ENCODE results near the gene DNAL1. TPM values are rescaled to one million over a fixed set of nuclear protein-coding genes. Genes with fewer than 3 reads are reported as not detected.

The DNAL1 gene
- total RNA-seq, 1 donor from 2014 or later, result 5.0 TPM

DNA sequence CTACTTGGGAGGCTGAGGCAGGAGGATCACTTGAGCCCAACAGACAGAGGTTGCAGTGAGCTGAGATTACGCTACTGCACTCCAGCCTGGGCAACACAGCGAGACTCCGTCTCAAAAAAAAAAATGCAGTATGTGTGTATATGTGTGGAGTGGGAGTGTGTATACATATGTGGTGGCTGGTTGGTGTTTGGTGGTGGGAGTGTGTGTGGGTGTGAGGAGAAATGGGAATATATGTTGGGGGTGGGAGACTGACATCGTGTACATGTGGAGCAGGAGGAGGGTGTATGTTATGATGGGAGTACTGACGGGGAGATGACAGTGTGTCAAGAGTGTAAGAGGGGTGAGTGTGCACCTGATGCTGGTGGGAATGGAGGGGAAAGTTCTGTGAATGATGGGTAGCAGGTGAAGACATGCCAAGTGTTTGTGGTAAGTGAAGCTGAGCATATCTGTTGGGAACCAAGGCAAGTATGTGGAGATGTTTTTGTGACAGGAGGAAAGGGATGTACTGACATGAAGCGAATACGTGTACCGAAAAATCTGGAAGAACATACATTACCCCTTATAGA lies 65.2 kb downstream of the DNAL1 start:
- DNase-seq, result no peak

DNA sequence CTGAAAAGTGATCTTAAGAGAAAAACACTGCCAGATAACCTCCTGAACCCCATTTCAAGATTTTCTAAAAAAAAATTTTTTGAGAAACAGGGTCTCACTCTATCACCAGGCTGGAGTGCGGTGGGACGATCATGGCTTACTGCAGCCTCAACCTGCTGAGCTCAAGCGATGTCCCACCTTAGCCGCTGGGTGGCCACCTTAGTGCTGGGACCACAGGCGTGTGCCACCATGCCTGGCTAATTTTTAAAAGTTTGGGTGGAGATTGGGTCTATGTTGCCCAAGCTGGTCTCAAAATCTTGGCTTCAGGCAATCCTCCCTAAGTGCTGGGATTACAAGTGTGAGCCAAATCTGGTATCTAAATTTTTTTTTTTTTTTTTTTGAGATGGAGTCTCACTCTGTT lies 66.0 kb downstream of the DNAL1 start:
- no peak for DNase-seq

DNA sequence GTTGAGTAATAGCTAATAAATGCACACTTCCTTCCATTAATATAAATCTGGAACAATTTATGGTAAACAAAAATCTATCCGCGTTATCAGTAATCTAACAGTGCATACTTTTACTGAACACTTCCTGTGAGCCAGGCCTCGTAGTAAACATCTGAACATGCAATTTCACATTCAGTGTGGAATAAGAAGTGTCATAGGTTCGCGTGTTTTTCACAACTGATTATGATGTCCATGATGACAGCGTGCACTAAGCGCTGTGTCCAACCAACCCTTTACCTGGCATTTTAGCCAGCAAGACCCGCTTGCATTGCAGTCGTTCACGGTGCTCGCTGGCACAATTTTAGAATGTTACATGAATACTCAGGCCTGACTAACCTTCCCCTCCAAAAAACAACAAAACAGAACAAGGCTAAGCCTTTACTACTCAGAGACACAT lies 67.3 kb downstream of the DNAL1 start:
- peak; percentile 28 for DNase-seq

DNA sequence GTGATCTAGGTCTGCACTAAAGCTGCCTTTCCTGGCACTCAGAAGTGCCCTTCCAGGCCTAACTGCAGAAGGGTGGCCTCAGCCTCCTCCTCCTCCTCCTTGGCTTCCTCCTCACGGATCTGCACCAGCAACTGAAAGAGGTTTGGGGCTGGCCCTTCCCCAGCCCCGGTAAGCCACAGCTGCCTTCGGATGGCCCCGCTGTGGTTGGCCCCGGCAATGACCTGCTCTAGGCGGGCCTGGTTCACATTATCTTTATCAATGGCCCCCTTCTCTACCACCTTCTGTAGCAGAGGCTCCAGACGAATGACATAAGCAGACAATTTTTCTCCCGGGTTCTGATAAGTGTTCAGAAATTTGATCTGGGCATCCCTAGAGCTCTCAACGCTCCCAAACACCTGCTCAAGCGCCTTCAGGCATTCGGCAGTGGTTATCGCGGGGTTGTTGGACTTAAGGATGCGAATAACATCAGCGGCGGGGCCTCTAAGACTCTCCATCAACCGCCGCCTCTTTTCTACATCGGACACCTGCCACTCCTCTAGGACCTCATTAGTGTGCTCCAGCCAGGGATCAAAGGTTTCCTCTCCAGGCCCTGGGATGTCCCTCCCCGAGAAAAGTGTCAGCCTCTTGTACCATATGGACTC lies 67.9 kb downstream of the DNAL1 start:
- no peak for DNase-seq

DNA sequence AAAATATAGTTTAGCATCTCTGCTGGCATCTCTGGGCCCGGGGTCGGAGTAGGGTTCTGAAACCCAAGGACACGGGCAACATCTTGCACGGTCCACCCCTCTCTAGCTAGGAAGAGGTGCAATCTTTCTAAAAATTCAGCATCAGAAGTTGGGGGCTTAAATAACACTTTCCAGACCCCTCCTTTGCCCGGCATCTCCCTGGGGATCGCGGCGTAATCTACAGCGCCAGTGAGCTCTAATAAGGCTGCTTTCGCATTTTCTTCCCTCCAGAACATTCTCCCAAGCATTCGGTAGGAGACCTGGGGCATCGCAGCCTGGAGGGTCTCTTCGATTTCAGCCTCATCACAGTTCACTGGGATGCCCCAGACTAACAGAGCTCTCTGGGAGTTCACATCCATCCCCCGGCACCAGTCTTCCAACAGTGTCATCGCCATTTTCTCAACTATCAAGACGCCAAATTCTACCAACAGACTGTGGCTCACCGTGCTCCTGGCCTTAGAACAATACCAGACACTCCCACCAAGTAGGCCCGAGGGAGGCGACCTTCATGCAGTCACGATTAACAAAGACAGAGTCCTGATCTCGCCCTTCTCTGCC lies 68.5 kb downstream of the DNAL1 start:
- DNase-seq, result no peak

DNA sequence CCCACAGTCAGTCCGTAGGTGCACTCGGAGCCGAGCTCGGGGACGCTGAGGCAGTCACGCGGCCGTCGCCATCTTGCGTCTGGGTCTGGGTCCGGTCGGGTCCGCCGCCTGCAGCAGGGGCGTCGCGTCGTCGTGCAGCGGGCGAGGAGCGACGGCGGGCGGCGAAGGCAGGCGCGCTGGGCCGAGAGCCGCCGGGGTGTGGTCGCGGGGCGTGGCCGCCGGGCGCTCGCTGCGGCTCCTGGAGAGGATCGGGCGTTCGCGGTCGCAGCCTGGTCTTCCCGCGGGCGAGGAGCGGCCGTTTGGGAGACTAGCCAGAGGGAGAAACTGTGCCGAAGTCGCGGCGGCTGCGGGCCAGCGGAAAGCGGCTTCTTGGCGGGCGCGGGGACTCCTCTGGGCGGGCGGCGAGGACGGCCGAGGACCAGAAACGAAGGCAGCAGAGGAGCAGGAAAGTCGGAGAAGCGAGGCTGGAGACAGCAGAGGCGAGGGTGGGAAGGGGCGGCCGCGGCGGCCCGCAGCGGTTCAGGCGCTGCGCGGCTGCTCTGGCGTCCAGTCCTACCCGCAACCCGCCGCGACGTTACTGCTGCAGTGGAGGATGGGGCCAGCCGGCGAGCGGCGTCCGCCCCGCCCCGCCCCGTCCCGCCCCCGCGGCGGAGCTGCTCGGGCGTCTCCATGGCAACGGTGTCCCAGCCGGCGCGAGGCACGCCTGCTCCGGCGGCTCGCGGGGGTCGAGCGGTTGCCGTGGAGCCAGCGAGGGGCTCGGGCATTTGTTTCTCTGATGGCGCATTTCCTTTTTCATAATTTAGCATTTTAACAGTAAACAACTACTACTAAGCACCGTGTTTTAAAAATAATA lies 69.2 kb downstream of the DNAL1 start, which contains the start of gene PNMA1:
Gene PNMA1 (minus strand): TSS at position 582 of the 853 bp plus-strand sequence. CDS start 745 bp downstream, outside the sequence.
- peak; percentile 79 for DNase-seq

DNA sequence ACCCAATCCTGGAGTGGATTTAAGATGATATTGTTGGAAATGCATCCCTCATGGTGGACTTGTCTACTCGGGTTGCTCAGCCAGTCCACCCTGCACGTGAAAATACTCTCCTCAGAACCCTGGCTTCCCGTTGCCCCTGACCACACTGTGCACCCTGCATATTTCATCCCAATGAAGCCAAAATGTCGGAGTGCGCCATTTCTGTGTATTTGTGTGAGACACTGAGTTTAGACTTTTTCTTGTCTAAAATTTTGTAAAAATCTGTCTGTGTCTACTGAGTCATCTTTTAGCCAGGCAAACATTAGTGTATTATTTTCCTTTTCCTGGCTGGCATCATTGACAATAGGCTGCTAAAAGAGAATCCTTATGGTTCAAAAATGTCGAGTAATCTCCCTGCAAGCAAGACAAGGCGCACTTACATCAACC lies 69.9 kb downstream of the DNAL1 start:
- DNase-seq, result peak; percentile 52

DNA sequence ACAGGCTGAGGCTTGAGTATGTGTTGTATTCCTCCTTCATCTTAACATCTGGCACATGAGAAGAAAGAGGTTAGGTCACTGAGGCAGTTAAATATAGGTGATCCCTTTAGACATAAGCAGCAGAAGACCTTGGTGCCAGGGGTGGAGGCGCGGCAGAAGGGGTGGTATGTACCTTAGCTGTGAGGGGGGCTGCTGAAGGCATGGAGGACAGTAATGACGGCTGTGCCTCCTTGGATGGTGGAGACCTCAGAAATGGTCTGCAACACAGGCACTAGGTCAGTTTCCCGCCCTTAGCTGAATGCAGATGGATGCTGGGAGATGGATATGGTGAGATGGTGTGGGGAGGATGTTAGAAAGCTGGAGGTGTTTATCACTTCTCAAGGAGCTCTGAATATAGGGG lies 70.9 kb downstream of the DNAL1 start:
- DNase-seq, result no peak

DNA sequence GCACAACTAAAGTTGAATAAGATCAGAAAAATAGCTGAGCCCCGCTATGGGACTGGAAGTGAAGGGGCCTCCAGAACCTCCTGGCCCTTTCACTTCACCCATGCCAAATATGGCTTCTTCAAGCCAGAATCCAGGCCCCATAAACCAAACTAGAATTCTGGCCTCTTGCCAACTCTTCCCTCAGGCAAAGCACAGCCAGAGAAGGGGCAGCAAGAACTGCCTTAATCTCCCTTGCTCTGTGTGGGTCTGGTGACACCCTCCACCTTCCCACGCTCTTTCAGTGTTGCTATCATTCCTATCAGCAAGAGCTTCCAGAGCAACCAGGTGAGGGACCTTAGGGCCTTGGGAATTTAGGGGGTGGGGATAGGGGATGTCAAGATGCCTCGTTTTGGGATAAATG lies 72.5 kb downstream of the DNAL1 start:
- DNase-seq, result no peak

DNA sequence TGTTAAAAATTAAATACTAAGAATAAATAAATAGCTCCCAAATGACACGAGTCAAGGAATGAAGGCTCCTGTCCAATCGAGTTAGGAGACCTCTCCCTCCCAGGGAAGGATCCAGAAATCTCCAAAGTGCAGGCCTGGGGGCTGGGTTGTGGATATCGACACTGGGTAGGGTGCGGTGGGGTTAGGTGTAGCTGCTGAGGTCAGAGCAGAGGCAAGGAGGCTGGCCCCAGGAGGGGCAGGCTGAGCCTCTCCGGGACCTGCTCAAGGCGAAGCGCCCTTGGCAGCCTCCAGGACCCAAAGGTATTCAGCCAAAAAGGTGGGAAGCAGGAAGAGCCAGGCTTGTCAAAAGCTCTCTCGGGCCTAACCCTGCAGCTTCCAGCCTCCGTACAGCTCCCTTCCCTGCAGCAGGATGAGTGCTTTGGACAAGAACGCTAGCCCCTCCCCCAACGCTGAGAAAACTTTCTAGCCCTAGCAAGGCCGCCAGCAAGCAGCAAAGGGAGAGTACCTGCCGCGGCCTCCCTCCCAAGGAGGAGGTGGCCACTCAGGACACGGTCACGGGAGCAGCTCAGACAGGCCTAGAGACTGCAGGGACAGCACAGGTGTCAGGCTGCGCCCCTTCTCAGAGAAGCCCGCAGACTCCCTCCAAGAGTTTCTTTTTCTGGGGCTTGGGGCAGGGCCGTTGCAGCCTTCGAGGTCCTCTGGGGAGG lies 73.1 kb downstream of the DNAL1 start:
- DNase-seq, result no peak

DNA sequence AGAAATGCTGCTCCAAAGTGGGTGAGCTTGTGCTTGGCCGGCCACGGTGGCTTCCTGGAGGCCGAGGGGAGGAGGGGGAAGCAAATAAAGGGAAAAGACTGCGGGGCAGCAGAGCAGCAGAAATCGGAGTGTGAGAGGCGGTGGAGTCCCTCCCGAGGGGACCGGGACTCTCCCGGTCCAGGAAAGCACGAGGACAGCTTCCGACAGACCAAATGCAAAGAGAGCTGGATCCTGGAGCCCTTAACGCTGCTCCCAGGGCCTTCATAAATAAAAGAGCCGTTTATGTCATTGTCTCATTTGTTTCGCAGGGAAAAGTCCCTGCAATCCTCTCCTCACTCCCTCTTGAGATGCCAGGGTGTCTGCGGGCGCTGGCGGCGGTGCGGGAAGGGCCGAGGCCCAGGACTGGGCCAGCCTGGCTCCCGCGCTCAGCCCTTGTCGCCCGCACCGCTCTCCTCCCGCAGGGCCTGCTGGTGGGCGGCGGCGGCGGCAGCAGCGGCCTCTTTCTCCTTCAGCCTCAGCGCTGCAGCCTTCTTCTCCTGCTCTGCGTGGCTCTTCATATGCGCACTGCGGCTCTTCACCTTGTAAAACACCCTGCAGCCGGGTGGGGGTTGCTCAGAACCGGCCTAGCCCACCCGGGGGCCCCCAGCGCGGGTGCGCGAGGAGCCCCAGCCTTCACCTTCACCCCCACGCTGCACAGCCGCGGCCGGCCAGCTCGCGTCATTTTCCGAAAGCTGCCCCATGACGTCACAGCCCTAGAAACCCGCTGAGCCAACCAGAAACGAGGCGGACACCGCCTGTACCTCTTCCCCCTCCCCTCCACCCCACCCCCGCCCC lies 73.8 kb downstream of the DNAL1 start:
- DNase-seq, result no peak

DNA sequence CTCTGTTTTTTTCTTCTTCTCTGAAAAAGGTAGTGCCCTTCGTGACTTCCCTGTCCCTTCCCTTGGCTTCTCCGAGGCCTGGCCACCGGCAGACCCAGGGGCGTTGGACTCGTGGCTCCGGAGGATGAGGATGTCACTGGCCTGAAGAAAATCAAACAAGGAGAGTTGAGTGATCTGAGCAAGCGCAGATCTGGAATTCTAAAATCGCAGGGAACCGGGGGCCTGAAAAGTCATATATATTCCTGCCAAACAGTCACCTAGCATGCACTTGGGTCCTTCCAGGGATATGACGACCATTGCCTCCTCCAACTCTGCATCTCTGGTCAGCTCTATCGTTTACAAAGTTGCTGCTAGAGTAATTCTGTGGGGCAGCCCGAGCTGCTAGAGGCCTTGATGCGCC lies 74.6 kb downstream of the DNAL1 start:
- DNase-seq, result no peak

DNA sequence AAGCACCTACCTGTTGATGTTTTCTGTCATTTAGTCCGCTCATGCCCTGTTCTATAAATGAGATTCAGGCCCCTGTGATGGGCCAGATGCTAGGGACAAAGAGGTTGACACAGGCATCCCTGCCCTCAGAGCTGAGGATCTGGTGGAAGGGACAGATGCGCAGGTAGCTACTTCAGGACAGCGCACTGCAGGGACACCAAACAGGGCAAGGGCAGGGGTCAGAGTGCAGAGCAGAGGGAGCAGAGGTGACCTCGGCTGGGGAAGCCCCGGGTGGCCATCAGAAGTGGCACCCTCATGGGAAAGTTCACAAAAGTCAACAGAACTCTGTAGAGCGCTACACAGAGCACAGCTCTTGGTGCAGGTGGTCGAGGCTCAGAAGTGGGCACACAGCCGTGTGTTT lies 75.0 kb downstream of the DNAL1 start:
- no peak for DNase-seq

DNA sequence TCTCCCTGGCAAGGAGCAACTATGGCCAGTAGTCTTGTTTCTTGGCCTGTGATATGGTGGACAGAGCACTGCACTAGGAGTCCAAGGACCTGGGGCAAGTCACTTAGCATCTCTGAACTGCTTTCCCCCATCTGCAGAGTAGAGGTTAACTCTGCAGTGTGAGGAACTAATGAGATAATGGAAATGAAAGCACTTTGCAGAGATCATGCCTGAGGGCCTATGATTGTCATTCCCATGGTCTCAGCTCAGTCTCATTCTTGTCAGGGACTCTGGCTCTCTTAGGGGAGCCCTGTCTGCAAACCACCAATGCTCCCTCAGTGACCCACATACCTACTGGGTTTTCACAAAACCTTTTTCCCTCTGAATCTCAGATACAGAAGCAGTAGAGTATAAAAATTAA lies 75.8 kb downstream of the DNAL1 start:
- no peak for DNase-seq

DNA sequence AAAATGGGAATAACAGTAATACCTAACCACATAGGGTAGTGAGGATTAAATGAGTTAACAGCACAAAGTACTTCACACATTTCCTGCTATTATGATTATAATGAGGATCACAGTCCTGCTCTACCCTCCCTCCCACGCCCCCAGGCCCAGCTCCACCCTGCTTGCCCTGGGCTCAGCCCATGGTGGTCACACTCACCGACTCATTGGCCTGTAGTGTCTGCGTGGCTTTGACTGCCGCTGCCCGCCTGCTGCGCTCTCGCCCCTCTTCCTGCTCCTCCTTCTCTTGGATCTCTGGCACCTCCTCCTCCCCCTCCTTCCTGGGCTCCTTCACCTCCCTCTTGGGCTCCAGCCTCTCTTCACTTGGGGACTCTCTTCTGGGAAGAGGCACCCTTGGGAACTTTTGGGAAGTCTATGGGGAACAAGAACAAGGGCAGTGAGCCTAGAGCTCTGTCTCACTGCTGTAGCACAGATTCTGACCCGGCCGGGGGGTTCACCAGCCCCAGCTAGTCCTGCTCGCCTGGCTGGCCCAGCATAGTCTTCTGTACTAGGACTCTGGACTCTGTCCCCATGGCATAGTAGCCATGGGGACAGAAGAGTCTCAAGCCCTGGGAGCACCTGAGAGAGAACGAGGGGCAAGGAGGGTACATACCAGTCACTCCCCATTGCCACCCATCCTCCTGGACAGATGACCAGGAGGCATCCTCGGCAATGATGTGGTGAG lies 76.5 kb downstream of the DNAL1 start:
- DNase-seq, result no peak

DNA sequence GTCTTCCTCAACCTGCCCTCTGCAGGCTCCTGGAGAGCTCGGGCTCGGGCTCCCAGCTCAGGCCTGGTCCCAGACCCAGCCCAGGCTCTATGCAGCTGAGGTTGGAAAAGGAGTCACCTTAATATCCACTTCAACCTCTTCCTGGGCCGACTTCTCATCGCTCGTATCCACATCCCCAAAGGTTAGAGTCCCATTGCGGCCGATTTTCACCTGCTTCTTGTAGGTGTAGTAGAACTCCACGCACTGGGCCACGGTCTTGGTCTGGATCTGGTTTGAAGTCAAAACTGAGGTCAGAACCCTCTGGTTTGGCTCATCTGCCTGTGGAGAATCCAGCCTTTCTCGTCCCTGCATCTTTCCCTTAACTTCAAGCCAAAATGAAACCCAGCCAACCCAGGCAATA lies 77.8 kb downstream of the DNAL1 start:
- DNase-seq, result no peak

DNA sequence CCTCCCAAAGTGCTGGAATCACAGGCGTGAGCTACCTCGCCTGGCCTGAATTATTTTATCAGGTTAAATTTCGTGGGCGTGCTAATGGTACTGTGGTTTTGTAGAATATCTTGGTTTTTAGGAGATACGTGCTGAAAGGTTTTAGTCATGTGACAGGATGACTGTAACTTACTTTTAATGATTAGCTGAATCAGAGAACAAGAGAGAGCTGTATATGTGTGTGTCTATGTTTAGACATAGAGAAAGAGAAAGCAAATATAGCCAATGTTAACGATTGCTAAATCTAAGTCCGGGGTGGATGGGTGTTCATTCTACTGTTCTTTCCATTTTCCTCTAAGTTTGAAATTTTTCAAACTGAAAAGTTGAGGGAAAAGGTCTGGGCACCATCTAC lies 78.6 kb downstream of the DNAL1 start:
- no peak for DNase-seq

DNA sequence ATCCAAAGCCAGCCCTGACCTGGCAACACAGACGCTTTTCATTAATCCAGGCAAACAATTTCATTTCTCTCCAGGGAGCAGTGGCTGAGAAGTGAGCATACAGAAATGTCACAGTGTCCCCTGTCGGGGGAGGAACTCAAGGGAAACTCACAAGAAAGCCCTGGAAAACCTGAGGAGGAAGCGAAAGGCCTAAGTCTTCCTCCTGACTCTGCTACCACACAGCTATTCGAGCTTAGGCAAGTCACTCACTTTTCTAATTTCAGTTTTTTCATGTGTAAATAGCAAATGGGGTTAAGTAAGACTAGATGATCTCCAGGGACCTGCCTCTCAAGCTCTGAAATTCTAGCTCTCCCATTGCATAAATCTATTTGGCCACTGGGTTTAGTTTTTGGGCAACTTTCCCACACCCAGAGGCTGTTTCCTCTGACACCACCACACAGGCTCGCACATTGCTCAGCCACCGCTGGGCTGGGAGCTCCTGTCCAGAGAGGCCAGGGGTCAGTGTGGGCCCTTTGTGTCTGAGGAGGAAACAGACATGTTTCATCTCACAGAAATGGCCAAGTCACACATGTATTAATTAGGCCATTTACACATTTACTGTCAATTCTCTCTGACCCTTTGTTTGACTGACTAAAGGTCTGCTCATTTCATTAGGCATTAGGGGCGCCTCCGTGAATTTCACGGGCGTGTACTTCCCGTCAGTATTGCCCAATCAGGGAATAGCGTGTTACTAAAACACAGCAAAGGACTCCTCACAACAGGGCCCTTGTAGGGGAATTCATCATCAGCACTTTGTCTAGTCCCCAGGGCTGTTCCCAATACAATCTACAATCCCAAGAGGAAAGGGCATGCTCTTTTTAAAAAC lies 79.2 kb downstream of the DNAL1 start:
- peak; percentile 51 for DNase-seq

DNA sequence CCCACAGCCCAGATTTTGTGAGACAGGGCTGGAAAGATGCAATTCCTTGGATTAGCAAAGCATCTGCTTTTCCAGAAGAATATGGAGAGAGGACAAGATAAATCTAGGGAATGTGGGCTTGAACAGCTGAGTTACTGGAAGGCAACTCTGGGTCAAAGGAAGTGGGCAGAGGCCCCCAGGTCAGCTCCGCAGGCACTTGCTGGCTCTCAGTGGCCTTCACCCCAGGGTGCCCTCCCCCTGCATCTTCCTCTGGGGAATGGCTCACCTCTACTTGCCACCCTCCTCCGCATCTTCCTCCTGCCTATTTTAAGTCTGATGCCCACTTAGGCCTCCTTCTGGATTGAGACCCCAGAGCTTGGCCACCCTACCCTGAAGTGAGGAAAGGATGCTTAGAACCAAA lies 79.9 kb downstream of the DNAL1 start:
- no peak for DNase-seq

All from skin of body (tissue), 2 donors.